GM21515 (cell line): ENCODE data around the gene TMEM134.
"Not testable (repeated sequence)": the region's sequence is repeated elsewhere in the genome, so short reads cannot be mapped to it uniquely, and the experiment has no call there.

Experiments
- ATAC-seq: cut with Tn5 transposase; IDR thresholded peaks from one replicate; pipeline ENCODE4 v1.9.1; 2021; ENCODE audit not compliant: unreplicated experiment

Gene TMEM134

DNA sequence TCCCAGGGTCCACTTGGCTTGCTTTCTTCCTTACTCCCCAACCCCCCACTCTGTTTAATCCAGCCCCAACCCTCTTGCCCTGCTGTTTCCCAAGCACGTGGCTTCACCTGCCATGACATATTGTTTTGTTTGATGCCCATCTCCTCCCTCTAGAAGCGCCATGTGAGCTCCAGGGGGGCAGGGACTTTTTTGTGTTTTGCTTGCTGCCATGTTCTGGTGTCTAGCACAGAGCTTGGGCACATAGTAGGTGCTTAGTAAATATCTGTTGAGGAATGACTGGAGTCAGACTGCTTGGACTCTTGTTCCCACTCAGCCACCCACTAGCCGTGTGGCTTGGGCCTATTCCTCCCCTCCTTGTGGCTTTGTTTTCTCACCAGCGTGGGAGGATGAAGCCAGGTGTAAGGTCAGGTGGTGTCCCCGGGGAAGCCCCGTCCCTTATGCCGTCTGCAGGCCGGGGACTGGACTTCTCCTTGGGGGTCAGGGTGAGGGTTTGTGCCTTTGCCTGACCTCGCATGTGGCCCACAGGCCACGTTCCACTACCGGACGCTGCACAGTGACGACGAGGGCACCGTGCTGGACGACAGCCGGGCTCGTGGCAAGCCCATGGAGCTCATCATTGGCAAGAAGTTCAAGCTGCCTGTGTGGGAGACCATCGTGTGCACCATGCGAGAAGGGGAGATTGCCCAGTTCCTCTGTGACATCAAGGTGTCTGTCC is 17.6 kb upstream of the TMEM134 start:
- no peak for ATAC-seq

DNA sequence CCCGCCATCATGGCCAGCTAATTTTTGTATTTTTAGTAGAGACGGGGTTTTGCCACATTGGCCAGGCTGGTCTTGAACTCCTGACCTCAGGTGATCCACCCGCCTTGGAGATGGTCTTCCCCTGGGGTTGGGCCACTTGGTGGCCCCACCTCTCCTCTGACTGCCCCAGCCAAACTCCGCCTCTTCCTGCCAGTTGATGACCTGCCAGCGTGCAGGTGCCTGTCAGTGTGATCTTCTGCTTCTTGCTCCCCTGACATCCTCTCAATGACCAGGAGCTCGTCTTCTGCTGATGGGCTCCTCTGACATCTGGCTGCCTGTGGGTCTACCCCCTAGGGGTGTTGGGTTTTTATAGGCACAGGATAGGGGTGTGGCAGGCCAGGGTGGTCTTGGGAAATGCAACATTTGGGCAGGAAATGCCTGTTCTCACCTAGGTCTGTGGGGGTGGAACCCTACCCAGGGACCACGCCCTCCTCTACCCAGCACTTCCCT is 16.9 kb upstream of the TMEM134 start:
- not testable (repeated sequence) for ATAC-seq

DNA sequence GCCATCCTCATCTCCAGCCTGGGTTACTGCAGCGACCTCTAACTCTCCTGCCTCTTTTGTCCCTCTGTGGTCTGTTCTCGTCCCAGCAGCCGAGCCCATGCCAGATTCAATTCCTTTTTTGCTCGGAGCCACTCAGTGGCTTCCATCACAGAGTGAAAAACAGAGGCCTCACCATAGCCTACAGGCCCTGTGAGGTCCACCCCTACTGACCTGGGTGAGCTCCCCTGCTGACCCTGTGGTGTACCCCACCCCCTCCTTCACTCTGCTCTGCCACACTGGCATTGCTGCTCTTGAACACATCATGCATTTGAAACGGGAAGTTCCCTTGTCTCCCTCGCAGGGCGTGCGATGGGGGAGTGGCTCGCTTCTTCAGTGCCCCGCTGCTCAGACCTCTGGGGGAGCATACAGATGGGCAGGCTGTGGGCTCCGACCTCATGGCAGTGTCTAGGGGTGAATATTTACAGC is 15.8 kb upstream of the TMEM134 start:
- no peak for ATAC-seq

DNA sequence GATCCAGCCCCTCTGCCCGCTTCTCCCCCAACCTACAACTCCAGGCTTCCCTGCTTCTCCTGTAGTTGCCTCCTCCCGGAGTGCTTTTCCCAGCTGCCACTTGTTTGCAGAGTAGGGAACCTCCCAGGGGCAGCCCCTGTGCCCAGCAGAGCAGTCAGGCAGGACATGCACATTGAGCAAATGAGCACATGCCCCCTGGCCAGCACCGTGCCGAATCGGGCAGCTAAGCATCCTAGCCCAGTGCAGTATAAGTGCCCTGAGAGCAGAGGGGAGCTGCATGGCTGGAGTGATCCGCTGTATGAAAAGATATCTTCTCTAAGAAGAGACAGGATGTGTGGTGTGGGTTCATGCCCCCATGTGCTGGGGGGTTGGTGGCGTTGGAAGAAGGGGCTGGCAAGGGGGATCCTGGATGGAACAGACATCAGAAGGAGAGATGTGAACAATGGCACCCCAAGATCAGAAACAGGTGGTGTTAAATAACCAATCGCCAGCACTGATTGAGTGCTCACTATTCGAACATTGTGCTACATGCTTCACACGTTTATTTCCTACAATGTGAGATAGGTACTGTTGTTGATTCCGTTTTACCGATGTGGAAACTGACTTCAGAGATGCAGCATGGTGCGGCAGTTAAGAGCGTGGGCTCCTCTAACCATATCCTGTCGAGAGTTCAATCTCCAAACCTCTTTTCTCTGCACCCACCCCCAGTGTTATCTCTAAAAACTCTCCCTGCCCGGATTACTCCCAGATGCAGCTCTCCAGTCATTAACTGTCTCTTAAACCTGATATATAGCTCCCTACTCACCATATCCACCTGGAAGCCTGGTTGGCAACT is 15.0 kb upstream of the TMEM134 start:
- no peak for ATAC-seq

DNA sequence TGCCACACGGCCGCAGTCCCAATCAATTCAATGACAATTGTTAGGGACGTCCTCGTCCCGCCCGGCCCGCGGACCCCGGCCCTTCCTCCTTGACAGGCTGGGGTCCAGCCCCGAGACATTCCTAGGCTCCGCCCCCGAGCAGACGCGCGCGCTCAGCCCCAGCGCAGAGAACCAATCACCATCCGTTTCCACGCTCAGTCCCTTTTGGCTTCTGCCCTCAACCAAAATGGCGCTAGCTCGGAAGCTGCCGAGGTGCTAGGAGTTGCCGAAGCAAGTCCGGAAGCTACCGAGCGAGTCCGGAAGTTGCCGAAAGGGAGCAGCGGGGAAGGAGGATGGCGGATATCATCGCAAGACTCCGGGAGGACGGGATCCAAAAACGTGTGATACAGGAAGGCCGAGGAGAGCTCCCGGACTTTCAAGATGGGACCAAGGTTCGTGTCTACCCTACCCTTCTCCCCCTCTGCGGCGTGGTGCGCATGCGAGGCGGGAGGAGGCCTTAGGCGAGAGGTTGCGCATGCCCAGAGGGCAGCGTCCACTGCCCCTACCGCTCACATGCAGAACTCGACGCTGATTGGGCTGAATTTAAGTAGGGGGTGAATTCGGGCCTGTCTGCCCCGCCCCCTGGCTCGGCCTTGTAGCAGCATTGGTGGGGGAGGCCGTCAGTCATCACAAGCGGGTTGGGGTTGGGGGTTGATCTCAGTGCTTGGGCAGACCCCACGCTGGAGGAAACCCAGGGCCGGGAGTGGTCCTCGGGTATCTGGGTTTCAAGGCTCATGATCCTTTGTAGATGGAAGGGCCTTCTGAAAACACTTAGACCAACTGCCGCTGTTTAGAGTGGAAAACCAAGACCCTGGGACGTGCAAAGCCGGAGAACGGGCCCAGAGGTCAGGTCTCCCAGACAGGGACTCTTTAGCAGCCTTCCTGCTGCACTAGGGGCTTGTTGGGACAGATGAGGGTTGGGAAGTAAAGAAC is 14.1 kb upstream of the TMEM134 start, which contains the start of gene AIP:
Gene AIP, plus strand, starts transcription at position 200 of the 972 bp plus-strand sequence. Its CDS starts 133 bp downstream, at position 333.
- peak; percentile 65 for ATAC-seq

DNA sequence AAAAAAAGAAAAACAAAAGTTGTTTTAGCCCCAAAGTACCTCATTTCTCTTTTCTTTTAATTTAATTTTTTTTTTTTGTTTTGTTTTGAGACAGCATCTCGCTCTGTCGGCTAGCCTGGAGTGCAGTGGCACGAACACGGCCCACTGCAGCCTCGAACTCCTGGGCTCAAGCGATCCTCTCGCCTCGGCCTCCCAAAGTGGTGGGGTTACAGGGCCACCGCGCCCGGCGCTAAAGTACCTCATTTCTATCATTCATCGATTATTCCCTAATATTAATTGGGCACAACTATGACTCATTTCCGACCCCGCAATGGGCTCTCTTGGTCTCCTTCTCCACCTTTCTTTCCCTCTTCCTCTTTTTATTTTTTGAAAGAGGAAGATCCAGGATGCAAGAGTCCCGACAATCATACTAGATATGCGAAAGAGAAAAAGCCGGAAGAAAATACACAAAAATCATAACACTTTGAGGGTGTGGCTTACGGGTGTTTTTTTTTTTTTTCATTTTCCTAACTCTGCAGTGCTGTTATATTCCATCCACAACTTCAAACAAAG is 13.3 kb upstream of the TMEM134 start:
- ATAC-seq = peak; percentile 2

DNA sequence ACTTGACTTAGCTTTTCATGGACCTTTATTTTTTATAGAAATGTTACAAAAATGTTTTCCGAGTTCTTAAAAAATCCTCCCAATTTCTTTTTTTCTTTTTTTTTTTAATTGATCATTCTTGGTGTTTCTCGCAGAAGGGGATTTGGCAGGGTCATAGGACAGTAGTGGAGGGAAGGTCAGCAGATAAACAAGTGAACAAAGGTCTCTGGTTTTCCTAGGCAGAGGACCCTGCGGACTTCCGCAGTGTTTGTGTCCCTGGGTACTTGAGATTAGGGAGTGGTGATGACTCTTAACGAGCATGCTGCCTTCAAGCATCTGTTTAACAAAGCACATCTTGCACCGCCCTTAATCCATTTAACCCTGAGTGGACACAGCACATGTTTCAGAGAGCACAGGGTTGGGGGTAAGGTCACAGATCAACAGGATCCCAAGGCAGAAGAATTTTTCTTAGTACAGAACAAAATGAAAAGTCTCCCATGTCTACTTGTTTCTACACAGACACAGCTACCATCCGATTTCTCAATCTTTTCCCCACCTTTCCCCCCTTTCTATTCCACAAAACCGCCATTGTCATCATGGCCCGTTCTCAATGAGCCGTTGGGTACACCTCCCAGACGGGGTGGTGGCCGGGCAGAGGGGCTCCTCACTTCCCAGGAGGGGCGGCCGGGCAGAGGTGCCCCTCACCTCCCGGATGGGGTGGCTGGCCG is 8.4 kb upstream of the TMEM134 start:
- not testable (repeated sequence) for ATAC-seq

DNA sequence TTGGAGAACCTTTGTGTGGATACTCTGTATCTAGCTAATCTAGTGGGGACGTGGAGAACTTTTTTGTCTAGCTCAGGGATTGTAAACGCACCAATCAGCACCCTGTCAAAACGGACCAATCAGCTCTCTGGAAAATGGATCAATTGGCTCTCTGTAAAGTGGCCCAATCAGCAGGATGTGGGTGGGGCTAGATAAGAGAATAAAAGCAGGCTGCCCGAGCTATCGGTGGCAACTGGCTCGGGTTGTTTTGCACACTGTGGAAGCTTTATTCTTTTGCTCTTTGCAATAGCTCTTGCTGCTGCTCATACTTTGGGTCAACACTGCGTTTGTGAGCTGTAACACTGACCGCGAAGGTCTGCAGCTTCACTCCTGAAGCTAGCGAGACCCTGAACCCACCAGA is 7.6 kb upstream of the TMEM134 start:
- not testable (repeated sequence) for ATAC-seq

DNA sequence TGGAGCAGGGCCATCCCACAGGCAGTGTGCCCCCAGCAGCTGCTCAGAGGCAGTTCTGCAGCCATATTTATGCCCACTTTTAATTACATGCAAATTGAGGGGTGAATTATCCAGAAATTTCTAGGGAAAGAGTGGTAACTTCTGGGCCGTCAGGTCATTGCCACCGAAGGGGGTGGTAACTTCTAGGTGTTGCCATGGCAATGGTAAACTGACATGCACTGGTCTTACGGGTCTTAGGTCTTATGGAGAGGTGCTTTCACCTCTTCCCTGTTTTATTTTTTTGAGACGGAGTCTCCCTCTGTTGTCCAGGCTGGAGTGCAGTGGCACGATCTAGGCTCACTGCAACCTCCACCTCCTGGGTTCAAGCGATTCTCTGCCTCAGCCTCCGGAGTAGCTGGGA is 3.8 kb upstream of the TMEM134 start:
- ATAC-seq = no peak

DNA sequence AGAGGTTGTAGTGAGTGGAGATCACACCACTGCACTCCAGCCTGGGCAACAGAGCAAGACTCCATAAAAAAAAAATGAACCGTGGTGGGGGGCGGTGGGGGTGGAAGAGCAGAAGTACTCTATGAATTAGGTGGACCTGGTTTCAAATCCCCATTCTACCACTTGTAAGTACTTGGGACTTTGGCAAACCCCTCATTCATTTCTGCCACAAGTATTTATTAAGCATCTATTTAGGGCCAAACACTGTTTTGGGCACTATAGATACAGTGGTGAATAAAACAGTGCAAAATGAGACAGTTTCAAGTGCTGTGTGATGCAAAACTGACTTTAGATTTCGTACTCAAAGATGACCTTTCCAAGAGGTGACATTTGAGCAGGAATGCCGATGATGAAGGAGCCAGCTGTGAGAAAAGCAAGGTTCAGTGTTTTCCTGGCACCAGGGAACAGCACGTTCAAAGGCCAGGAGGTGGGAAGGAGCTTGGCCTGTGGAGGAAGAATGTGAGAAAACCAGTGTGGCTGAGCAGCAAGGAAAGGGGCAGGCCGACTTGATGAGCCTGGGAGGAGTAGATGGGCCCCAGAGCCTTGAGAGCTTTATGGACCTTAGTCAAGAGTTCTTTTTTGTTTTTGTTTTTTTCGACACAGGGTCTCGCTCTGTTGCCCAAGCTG is 1.4 kb upstream of the TMEM134 start:
- no peak for ATAC-seq

DNA sequence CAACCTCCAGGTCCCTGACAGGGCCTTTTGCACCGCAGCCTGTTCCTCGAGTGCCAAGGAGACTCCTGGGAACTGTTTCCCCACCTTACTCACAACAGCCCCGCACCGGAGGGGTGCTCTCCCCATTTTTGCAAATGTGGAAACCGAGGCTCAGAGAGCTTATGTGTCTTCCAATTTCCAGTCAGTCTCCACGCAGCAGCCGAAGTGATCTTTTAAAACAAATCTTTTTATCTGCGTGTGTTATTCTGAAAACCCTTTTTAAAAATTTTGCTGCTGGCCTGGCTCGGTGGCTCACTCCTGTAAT is 409 bp upstream of the TMEM134 start:
- no peak for ATAC-seq

DNA sequence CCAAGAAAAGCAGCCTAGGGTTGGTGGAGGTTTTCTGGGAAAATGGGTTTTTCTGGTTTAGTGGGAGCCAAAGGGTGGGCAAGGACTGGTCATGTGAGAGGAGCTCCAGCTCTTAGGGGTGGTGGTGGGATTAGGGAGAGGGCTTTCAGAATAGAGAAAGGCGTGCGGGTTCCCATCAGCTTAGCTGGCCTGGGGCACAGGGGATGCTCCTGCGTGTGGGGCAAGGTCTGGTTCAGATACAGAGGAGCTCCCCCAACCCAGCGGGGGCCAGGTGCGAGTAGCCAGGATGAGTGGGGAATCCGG is 644 bp downstream of the TMEM134 start:
- no peak for ATAC-seq

DNA sequence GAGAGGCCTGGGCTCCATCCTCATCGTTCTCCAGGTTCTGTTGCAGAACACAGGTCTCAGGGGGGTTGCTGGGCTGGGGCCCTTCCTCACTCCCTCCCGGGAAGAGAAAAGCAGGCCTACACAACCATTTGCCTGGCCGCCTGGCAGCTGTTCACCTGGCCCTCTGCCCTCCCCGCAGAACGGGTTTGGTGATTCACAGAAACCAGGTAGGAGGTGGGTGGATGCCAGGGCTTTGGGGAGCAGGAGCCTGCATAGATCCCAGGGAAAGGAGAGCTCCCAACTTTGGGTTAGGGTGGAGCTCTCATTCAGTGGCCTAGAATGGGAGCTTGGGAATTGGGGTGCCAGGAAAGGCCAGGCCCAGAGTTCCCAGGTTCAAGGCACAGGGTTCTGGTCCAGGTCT is 995 bp downstream of the TMEM134 start:
- ATAC-seq = no peak

DNA sequence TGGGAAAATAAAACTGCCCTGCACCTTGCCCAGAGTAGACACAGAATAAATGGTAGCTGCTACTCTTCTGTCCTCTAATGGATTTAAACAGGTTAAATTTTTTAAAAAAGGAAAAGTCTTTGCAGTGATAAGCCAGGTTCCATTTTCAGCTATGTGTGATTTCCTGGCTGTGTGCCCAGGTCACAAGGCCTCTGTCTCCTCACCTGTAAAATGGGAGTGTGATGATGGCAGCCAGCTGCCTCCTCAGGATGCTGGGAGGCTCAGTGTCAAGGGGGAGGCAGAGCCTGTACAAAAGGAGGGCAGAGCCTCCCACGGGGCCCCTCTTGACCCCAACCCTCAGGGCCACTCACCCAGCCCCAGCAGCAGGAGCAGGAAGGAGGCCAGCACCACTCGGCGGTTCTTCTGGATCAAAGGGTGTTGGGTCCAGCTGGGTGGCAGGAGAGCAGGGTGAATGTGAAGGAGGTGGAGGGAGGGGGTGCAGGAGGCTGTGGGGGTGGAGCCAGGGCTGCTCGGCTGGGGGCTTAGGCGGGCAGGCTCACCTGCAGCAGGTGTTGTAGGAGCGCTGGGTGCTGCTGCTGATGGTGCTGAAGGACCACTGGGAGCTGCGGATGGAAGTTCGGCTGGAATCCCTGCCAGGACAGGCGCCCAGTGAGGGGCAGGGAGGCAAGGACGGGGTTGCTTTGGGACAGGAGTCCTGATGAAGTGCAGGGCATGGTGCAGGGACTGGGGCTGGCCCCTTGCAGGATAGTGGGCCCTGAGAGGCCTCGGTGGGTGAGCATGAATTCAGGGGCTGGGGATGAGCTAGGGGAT is 1.9 kb downstream of the TMEM134 start:
- ATAC-seq = no peak

DNA sequence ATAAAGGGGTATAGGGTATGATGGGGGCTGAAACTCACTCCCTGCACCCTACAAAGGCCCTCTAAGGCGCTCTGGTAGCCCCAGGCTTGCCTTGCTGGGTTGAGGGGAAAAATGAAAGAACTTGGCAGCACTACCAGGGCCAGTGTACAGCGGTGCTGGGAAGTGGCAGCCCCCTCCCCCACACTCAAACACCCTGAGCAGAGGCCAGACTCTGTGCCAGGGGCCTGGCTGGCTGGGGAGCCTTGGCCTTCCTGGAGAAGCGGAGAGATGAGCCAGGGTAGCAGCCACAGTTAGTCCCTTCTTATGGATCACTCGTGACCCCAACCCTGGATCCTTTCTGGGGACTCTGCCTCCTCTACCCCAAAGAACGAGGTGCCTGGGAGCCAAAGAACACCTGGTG is 2.7 kb downstream of the TMEM134 start:
- ATAC-seq = no peak

DNA sequence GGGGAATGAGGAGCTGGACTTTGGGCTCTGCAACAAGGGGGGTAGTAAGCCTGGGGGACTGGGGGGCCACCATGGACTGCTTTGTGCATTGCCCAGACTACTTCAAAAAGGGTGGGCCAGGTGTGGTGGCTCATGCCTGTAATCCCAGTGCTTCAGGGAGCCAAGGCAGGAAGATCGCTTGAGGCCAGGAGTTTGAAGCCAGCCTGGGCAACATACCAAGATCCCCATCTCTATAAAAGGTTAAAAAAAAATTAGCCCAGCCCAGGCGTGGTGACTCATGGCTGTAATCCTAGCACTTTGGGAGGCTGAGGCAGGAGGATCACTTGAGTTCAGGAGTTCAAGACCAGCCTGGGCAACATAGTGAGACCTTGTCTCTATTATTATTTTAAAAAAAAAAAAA is 3.5 kb downstream of the TMEM134 start:
- not testable (repeated sequence) for ATAC-seq

DNA sequence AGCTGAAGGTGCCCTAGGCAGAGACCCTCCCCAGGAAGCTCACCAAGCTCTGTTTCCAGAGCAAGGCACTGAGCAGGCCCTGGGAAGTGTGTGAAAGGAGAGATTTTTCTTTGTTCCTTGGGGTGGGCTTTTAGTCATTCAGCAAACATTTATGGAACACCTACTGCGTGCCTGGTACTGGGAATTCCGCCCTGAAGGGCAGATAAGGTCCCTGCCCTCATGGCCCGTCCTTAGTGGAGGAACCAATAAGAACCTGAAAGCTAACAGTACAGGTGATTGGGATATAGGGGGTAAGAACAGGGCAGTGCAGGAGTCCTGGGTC is 3.9 kb downstream of the TMEM134 start:
- ATAC-seq = no peak

DNA sequence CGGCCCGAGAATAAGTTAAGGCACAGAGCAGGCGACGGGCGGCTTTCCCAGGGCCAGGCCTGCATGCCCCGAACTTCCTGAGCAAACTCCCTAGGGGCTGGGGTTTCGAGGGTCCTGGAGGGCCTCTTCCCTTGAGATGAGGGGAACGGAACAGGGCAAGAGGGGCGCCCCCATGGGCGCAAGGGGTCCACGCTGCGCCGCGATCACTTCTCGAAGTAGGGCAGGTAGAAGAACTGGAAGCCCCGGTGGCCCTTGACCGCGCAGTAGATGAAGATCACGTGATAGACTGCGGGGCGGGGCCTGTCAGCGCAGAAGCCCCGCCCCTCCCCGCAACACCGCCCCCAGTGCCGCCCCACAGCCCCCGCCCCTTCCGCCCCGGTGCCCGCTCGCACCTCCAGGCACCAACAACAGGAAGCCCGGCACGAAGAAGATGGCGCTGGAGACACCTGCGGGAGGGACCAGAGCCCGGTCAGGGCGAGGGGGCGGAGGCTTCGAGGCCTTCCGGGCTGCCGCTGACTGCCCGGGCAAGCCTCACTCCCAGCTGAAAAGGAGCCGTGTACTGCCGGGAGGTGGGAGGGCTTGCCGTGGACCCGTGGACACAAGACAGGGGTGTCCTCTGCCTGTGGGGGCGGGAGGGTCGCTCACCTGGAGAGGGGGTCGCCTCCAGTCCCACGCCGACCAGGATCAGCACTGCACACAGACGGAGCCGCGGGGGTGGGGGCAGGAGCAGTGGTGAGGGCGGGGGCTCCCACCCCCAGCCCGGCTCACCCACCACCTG is 4.5 kb downstream of the TMEM134 start:
- ATAC-seq = peak; percentile 49
